Right atrium auricular region (tissue), 2 donors: ENCODE results near the gene HIPK2. TPM values are rescaled to one million over a fixed set of nuclear protein-coding genes. Genes with fewer than 3 reads are reported as not detected.

Experiments used
- DNase-seq: peaks from one replicate; pipeline ENCODE4 v3.0.0-alpha.2; 2019; ENCODE audit warnings: low spot score
- H3K27ac ChIP-seq, 2 donors: fragments of 200-600 bp; sonication (generic); 1 replicate in 1 of 2; 2 replicates in 1 of 2; pipeline ENCODE4 v1.5.1; 2016 to 2019
- H3K27me3 ChIP-seq, 2 donors: fragments of 200-600 bp; sonication (generic); one replicate each; pipeline versions ENCODE4 v1.5.1 to v1.6.0; 2017 to 2019
- H3K36me3 ChIP-seq: fragments of 200-600 bp; sonication (generic); one replicate; pipeline ENCODE4 v1.5.1; 2016
- H3K4me1 ChIP-seq, 2 donors: fragments of 200-600 bp; sonication (generic); one replicate each; pipeline versions ENCODE4 v1.5.1 to v1.6.0; 2017 to 2019
- H3K4me3 ChIP-seq, 2 donors: fragments of 200-600 bp; sonication (generic); 1 replicate in 1 of 2; 2 replicates in 1 of 2; pipeline ENCODE4 v1.5.1; 2017 to 2019; ENCODE audit warnings: mild to moderate bottlenecking in 1 of 2, moderate library complexity in 1 of 2
- H3K9me3 ChIP-seq, 2 donors: fragments of 200-600 bp; sonication (generic); one replicate each; pipeline ENCODE4 v1.5.1; 2019
- CTCF ChIP-seq, 2 donors: fragments of 200-600 bp; sonication (generic); IDR thresholded peaks; one replicate each; pipeline ENCODE4 v1.5.1; 2019; ENCODE audit warnings: antibody characterized with exemption in 2 of 2
- total RNA-seq, 2 donors: library from RNA; depleted of rRNA; stranded (reverse); fragments of >200 nt; gene quantifications; one replicate each; pipeline ENCODE4 v1.1.0, GENCODE V29; 2016

The HIPK2 gene
- total RNA-seq, 2 donors from 2014 or later: 87.0 to 131 TPM

GRCh38 chr7:139750459-139751095, 27.2 kb downstream of the HIPK2 start:
- no peak for TF ChIP-seq CTCF (IDR thresholded peaks at IDR 0.05)
- peak overlapping the region; percentile 93 to 96 for H3K27ac ChIP-seq
- no peak overlapping the region for H3K4me3 ChIP-seq
- DNase-seq: no peak
- H3K4me1 ChIP-seq: peaks cover 0 to 92% of the 10 kb centered on the region in 2 donors
- no peaks in the 10 kb centered on the region for H3K9me3 ChIP-seq
- H3K27me3 ChIP-seq: no peaks in the 10 kb centered on the region
- no peaks in the 10 kb centered on the region for H3K36me3 ChIP-seq

GRCh38 chr7:139749545-139749944, 28.3 kb downstream of the HIPK2 start:
- no peaks in the 10 kb centered on the region for H3K27me3 ChIP-seq
- H3K4me1 ChIP-seq: peaks cover 0 to 93% of the 10 kb centered on the region in 2 donors
- DNase-seq: no peak
- H3K36me3 ChIP-seq: no peaks in the 10 kb centered on the region
- peak overlapping the region; percentile 93 to 96 for H3K27ac ChIP-seq
- no peaks in the 10 kb centered on the region for H3K9me3 ChIP-seq
- TF ChIP-seq CTCF (IDR thresholded peaks at IDR 0.05): no peak
- H3K4me3 ChIP-seq: no peak overlapping the region

- Histone ChIP-seq H3K36me3 (no peaks in the 10 kb centered on the region), H3K9me3 (no peaks in the 10 kb centered on the region), H3K4me1 (peaks cover 0 to 93% of the 10 kb centered on the region in 2 donors), H3K4me3 (no peak overlapping the region), H3K27me3 (no peaks in the 10 kb centered on the region), H3K27ac (peak overlapping the region; percentile 93 to 96)
- TF ChIP-seq CTCF (IDR thresholded peaks at IDR 0.05): no peak
- DNase-seq: no peak
Observed at GRCh38 chr7:139748941-139749340, 28.9 kb downstream of the HIPK2 start.

GRCh38 chr7:139748373-139748765, 29.4 kb downstream of the HIPK2 start:
- Histone ChIP-seq H3K9me3 (no peaks in the 10 kb centered on the region), H3K4me3 (no peak overlapping the region), H3K36me3 (no peaks in the 10 kb centered on the region), H3K27ac (peak overlapping the region; percentile 93 to 96), H3K4me1 (peaks cover 0 to 93% of the 10 kb centered on the region in 2 donors), H3K27me3 (no peaks in the 10 kb centered on the region)
- DNase-seq: no peak
- no peak for TF ChIP-seq CTCF (IDR thresholded peaks at IDR 0.05)

GRCh38 chr7:139747662-139748372, 30.0 kb downstream of the HIPK2 start:
- TF ChIP-seq CTCF (IDR thresholded peaks at IDR 0.05): no peak
- no peak for DNase-seq
- no peaks in the 10 kb centered on the region for H3K36me3 ChIP-seq
- H3K27me3 ChIP-seq: no peaks in the 10 kb centered on the region
- no peaks in the 10 kb centered on the region for H3K9me3 ChIP-seq
- peaks cover 0 to 93% of the 10 kb centered on the region in 2 donors for H3K4me1 ChIP-seq
- peak overlapping the region; percentile 93 to 96 for H3K27ac ChIP-seq
- no peak overlapping the region for H3K4me3 ChIP-seq
